AG09309 (cell line): ENCODE measurements around the gene CPLX1.
"Not testable (repeated sequence)": the region's sequence is repeated elsewhere in the genome, so short reads cannot be mapped to it uniquely, and the experiment has no call there.

Experiments
- DNase-seq: peaks from one replicate; pipeline ENCODE4 v3.0.0-alpha.2; 2010; ENCODE audit warnings: low read depth
- H3K4me3 ChIP-seq: 2 replicates; pipeline ENCODE4 v1.5.1; 2011; ENCODE audit warnings: mild to moderate bottlenecking, low read depth, low read length, moderate library complexity; ENCODE audit not compliant: control insufficient read depth
- CTCF ChIP-seq: IDR thresholded peaks from 2 replicates; pipeline ENCODE4 v1.5.1; 2011; ENCODE audit warnings: mild to moderate bottlenecking, low read depth, low read length, inconsistent platforms; ENCODE audit not compliant: insufficient read depth, control insufficient read depth; ENCODE audit errors: missing control alignments

CPLX1 gene

GRCh38 chr4:760616-761015 is 65.3 kb downstream of the CPLX1 start:
- no peak for TF ChIP-seq CTCF
- no peak for DNase-seq
- H3K4me3 ChIP-seq: no peak overlapping the region

GRCh38 chr4:759810-760209 is 66.1 kb downstream of the CPLX1 start:
- H3K4me3 ChIP-seq: not testable (repeated sequence)

GRCh38 chr4:757111-757510 is 68.8 kb downstream of the CPLX1 start:
- no peak for TF ChIP-seq CTCF
- H3K4me3 ChIP-seq: no peak overlapping the region
- no peak for DNase-seq

More at GRCh38 chr4:759810-760209, 66.1 kb downstream of the CPLX1 start:
- not testable (repeated sequence) for DNase-seq

GRCh38 chr4:754221-755120 is 71.5 kb downstream of the CPLX1 start:
- no peak for TF ChIP-seq CTCF
- no peak for DNase-seq
- no peak overlapping the region for H3K4me3 ChIP-seq

GRCh38 chr4:753186-753585 is 72.7 kb downstream of the CPLX1 start:
- not testable (repeated sequence) for H3K4me3 ChIP-seq, DNase-seq

- no peak for TF ChIP-seq CTCF
- H3K4me3 ChIP-seq: no peak overlapping the region
- DNase-seq: no peak
These were observed 73.6 kb downstream of the CPLX1 start for GRCh38 chr4:752196-752861.

- DNase-seq: no peak
- H3K4me3 ChIP-seq: no peak overlapping the region
- TF ChIP-seq CTCF: no peak
These were observed 74.3 kb downstream of the CPLX1 start for GRCh38 chr4:751676-752075.
